ENCODE data around the gene CHST12. TPM values are rescaled to one million over a fixed set of nuclear protein-coding genes. Genes with fewer than 3 reads are reported as not detected.

CHST12 gene
- total RNA-seq, 1 experiment from 2014 or later, result 5.9 TPM

DNA sequence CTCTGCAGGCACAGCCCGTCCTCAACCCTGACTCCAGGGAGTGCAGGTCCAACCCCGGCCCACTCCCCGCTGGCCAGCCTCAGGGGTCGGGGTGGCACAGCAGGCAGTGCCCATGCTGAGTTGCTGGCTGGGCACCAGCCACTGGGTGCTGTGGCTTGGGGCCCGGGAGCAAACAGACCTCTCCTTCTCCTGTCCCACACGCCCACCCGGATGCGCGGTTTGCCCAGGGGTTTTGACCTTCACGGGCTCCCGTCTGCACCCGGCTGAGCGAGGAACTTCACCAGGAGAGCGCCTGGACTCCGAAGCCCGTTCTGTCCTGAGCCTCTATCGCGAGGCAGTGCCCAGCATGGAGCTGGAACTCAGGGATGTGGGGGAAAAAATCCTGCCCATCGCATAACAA is 75.4 kb downstream of the CHST12 start:
- peak; percentile 51 for DNase-seq (ENCODE audit: low read depth)

DNA sequence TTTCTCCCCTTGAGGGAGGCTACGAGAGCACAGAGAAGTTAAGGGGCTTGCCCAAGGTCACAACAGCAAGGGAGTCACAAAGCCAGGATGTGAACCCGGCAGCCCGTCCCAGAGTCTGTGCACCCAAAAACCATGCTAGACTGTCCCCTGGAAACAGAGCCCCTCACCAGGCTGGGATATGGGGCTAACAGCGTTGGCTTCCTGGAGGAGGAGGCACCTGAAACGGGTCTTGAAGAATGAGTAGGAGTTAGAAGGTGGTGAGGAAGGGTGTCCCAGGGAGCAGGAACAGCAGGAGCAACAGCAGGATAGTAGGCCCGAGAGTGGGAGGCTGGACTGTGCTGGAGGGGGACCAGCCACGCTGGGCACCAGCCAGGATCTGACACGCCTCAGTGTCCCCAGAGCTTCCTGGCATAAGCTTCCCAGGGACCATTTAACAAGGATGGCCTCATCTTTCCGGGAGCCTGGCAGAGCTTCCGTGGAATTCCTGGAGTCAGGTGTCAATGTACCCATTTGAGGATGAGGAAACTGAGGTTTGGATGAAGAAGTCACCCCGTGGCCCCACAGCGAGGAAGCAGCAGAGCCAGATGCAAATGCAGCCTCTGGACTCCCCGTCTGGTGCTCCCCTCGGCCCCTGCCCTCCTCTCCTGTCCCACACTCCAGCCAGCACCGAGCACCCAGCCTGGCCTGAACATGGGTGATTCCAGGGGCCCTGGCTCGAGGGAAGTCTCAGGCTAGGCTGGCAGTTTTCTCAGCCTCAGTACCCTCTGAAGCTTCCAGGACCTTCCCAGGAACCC is 76.1 kb downstream of the CHST12 start:
- no peak for DNase-seq (ENCODE audit: low read depth)

DNA sequence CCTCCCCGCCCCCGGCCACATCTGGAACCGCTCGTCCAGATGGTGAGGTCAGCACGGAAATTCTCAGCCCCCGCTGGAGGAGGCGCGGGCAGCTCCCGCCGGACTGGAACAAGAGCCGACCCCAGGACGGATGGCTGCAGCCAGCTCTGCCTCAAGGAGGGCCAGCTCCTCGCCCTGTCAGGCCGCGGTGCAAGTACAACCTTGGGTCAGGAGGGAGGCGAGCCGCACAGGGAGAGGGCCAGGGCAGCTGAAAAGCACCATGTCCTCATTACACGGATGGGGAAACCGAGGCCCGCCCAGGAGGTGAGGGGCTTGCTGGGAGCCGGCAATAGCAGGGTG is 76.6 kb downstream of the CHST12 start:
- DNase-seq (ENCODE audit: low read depth), result no peak

DNA sequence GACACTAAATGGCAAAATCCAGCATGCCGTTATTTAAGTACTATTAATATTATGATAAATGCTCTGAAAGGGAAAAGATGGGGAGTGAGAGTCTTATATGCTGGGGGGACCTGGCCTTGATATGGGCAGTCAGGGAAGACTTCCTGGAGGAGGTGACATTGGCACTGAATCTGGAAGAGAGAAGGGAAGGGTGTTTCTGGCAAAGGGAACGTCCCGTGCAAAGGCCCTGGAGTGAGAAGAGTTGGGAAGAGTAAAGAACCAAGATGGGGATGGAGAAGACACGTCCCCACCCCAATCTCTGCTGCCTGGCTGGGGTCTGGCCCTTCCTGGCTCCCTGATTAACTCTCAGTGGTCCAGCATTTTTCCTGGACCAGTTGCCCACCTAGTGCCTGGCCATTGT is 77.8 kb downstream of the CHST12 start:
- no peak for DNase-seq (ENCODE audit: low read depth)

DNA sequence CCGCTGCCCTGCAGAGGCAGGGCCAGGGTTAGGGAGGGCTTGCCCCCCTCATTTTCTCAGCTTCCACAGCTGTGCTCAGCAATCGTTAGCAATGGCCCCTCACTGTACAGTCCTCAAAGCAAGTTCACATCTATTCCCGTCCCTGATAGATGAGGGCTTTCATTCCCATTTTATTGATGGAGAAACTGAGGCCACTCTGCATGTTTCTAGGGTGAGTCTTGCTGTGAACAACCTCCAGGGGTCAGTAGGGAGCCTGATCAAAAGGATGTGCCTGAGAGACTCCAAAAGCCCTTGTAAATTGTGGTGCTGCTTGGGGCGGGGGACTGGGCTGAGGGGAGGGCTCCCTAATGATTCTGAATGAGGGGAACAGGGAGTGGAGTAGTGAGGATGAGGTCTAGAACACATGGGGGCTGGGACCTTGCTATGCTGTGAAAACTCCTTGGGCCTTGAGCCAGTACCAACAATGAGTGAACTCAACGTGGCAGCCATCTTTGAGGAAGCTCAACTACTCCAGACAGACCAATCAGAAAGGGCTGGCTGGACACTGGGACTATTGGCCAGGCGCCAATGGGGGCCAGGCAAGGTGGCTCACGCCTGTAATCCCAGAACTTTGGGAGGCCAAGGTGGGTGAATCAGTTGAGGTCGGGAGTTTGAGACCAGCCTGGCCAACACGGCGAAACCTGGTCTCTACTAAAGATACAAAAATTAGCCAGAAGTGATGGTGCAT is 79.5 kb downstream of the CHST12 start:
- DNase-seq (ENCODE audit: low read depth), result no peak

DNA sequence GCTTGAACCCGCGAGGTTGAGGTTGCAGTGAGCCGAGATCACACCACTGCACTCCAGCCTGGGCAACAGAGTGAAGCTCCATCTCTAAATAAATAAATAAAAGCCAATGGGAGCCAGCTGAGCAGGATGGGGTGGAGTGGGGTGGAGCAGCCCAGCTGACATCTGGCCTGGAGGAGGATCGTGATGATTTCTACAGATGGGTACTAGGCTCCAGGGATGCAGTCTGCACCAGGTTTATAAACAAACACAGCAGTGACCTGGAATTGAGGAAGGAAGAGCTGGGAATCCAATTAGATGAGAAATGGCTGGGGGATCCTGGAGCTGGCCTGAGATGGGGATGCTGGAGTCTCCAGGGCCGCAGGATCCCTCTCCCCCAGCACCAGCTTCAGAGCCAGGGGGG is 80.1 kb downstream of the CHST12 start:
- peak; percentile 40 for DNase-seq (ENCODE audit: low read depth)

DNA sequence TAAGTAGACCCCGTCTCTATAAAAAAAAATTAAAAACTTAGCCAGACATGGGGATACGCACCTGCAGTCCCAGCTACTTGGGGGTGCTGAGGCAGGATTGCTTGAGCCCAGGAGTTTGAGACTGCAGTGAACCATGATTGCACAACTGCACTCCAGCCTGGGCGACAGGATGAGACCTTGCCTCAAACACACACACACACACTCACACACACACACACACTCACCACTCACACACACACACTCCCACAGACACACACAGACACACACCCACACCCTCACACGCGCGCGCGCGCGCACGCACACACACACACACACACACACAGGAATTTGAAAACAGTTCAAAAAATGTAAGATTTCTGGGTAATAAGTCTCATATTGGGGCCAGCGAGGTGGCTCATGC is 81.5 kb downstream of the CHST12 start:
- no peak for DNase-seq (ENCODE audit: low read depth)

DNA sequence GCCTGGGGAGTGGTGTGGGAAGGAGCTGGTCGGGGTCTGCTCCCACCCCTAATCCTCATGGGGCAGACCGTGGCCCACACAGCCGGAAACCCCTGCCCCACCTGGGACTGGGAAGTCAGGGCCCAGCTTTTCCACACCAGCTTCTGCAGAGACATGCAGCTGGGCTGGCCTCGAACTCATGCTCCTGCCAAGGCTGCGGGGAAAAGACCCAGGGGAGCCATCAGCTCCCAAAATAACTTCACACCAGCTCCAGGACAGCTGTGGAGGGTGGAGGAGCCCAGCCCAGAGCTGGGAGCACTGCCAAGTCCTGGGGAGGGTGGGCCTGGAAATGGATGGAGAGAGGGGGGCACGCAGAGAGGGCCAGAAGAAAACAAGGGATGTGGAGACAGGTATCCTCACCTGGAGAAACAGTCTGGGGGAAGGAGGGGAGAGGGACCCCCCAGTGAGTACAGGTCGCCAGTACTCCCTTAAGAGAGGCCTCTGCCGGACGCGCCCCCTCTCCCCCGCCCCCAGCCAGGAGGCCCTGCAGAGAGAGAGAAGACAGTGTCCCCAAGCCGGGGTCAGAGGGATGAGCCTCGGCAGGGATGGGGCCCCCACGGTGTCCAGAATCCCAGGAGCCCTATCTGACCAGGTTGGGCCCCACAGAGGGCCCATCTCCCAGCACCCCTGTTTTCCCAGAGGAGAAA is 84.3 kb downstream of the CHST12 start:
- DNase-seq (ENCODE audit: low read depth), result no peak

DNA sequence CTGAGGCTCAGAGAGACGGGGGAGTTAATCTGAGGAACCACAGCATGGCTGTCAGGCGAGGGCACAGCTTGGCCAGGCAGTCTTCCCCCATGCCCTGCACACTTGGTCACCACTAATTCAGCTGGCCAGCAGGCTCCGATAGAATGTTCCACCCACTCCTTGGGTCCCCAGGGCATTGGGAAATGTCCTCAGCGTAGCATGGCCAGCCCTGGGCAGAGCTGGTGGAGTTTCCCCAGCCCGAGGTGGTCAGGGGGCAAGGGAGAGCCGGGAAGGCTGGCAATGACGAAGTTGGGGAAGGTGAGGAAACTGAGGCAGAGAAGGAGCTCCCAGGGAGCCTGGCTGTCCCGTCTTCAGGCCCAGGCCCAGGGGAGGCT is 84.8 kb downstream of the CHST12 start:
- DNase-seq (ENCODE audit: low read depth), result no peak

DNA sequence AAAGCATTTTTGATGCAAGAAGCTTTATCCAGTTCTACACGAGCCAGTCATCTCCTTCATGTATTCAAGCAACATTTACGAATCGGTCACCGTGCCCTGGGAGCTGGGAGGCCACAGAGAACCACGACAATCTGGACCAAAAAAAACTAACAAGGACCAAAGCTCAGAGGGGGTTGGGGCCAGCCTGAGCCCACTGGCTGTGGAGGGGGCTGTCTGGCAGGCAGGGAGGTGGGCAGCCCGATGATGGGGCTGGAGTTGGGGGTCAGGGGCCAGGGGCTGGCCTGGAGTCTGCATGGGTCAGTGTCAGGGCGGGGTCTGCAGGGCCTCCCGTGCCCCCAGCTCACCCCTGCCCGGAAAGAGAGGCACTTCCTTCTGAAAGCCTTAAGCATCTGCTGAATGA is 85.3 kb downstream of the CHST12 start:
- DNase-seq (ENCODE audit: low read depth), result no peak

DNA sequence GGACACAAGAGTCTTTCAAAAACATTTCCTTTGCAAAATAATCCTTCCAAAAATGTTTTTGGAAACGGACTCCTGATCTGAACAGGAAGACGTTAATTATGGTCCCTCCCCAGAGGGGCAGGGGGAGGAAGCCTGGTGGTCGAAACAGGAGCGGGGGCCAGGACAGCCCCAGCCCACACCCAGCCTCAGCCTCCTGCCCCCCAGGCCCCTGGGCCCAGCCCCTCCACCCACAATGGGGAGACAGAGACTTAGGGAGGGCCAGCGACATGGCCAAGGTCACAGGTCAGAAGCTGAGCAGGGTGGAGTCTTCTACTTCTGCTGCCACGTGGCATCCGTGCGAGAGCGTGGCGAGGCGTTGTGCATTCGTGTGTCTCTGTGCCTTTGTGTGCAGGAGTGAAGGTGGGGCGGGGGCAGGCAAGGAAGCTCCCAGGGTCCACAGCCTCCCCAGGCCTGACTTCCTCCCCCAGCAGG is 86.8 kb downstream of the CHST12 start:
- DNase-seq (ENCODE audit: low read depth), result no peak

DNA sequence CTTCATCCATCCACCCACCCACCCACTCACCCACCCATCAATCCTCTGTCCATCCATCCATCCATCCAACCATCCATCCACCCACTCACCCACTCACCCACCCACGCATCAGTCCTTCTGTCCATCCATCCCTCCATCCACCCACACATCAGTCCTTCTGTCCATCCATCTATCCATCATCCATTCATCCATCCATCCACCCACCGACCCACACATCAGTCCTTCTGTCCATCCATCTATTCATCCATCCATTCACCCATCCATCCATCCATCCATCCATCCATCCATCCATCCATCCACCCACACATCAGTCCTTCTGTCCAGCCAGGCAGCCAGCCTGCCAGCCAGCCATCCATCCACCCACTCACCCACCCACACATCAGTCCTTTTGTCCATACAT is 88.6 kb downstream of the CHST12 start:
- no peak for DNase-seq (ENCODE audit: low read depth)

DNA sequence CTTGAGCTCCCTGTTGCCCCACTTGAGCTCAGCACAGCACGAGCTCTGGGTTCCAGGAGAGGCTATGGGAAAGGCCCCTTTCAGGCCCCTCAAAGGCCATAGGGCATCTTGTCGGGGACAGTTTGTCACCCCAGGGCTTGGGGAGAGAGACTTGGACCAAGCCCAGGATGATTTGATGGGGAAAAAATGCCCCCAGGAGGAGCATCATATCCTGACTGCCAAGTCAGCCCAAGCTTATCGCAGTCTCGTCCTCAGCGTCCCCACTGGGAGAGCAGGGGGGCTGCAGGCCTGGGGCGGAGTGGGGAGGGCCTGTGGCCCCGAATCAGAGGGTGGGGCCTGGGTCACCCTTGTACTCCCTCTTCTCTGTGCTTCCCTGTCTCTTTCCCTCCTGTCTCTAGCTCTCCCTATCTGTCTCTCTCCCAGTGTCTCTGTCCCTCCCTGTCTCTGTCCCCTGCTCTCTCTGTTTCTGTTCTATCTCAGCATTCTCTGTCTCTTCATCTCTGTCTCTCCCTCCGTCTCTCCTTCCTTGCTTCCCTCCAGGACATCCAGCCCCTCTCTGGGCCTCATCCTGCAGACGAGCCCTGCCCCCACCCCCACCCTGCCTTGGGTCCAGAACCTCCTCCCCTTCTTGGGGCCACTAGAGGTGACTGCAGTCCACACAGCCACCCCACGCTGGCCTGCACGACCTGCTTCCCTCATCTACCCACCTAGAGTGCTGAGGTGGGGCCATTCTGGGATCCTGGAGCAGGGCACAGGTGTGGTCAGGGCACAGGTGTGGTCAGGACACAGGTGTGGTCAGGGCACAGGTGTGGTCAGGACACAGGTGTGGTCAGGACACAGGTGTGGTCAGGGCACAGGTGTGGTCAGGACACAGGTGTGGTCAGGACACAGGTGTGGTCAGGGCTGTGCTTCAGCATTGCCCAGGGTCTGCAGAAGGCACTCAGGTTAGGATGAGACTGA is 90.1 kb downstream of the CHST12 start:
- no peak for DNase-seq (ENCODE audit: low read depth)

DNA sequence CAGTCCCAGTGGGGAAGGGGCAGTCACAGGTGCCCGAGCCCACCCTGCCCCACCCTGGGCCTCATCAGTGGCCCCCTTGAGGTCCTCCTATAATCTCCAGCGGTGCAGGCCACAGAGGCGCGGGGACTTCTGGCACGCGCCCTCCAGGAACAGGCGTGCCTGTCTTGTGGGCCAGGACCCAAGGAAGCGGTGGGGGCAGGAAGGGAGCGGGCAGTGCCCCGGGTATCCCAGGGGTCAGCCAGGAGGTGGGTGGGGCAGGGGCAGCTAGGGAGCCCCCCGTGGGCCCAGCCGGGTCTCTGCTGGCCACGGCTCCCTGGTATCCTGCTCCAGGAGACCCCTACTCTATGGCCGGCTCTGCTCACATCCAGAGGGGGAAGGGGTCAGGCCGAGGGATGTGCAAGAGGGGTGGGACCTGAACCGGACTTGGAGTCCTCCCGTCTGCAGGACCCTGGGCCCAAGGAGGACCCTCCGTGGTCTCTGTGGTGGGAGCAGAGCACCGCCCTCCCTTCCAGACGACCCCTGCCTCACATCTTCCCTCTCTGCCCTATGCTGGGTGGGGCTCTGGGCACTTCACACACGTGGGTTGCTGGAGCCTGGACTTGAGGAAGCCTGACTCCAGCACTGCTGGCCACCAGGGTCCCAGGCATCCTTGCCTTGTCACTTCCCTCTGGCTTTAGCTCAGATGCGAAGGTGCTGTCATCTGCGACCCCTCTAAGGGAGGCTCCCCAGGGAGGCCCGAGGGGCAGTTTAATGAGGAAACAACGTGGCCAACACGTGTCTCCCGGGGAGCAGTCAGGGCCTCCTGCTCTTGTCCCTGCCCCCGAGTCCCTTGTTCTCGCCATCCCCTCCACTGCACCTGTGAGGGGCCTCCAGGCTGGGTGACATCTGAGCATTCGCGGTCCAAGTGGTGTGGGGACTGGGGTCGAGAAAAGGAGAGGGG is 91.0 kb downstream of the CHST12 start:
- no peak for DNase-seq (ENCODE audit: low read depth)

DNA sequence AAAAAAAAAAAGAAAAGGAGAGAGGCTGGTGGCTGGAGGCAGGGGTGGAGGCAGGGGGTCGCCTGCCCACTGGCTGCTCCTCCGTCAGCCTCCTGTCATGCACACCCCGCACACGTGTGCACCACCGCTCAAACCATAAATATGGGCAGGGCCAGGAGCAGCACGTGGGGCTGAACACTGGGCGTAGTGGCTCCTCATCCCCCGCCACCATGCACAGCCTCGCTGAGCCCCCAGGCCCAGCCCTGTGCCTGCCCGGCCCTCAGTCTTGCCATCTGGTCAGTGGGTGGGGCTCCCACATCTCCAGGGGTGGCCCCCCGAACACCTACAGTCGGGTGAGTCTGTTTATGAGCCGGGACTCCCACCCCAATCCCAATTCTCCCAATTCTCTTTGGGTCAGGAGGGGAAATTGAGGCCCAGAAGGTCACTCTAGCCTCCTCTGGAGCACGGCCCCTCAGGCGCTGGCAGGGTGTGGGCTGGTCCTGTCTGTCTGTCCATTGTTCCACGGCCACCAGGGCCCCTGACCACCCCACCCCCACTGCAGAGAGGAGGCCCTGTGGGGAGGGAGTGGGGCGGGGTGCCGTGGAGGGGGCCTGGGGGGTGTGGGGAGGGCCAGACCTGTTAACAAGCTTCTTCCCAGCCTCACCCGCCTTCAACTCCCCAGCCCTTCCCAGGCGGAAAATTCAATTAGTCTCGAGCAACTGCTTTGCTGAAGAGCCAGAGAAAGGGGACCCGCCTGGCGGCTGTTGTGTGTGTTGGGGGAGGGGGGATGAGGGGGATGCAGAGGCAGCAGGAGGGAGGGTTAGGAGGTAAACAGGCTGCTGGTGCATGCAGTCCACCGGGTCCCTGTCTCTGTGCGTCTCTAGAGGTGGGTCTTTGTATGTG is 92.2 kb downstream of the CHST12 start:
- DNase-seq (ENCODE audit: low read depth), result no peak

DNA sequence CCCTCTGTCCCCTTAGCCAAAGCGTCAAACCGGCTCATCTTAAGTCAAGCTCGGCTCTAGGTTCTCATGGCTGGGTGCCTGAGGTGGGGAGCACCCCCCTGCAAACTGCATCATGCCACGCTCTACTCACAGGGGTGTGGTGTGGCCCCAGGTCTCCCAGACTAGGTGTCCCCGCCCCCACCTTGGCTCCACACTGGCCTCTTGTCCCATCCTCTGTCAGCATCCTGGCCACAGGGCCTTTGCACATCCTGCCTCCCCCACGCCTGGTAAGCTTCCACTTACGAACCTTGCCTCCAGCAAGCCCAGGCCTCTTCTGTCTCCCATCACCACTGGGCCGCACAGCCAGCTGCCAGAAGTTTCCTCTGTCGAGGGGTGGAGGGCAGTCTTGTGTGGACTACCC is 93.0 kb downstream of the CHST12 start:
- no peak for DNase-seq (ENCODE audit: low read depth)

DNA sequence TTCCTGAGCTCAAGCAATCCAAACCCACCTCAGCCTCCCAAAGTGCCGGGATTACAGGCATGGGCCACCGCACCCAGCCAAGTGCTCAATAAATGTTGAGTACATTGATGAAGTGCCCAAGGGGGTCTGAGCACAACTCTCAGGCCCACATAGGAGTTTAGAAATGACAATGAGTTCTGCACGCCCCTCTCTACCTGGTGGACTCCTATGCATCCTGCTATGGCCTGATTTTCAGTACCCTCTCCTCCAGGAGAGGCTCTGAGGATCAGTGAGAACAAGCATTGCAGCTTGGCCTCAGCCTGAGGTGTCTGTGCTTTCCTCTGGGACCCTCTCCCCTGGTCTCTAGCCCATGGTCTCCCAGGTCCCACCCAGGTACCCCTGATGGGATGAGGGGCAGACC is 93.7 kb downstream of the CHST12 start:
- no peak for DNase-seq (ENCODE audit: low read depth)

DNA sequence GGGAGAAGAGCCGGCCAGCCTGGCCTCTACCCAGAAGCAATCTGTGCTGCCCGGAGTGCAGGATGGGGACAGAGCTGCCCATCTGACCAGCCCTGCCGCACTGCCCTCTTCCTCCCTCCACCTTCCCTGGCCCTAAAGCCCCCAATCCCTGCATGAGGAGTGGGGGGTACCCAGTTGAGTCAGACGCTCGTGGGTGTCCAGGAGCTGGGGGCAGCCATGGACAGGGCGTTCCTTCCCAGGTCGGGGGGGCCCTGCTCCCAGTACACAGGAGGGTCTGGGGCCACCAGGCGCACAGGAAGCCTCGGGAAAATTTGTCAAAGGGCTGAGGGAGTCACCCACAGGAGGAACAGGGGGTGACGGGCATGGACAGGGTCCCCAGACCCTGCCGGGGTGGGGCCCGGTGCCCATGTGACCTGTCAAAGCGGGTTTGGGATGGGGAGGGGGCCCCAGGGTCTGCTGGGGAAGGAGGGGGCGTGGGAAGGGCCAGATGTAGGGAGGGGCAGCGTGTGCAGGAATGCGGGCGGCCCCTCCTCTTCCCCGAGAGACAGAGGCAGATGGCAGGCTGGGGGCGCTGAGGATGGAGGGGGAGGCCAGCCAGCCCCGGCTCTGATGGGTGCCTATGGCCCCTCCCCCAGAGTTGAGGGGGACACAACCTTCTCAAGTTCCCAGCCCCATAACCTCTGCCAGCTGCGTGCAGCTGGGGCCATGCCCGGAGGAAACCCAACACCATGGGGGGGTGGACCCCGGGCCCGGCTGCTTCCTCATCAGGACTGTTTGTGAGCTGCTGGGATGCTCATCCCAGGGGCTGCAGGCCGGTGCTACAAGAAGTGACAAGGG is 94.3 kb downstream of the CHST12 start:
- no peak for DNase-seq (ENCODE audit: low read depth)
